ENCODE data around the gene NR3C1. TPM values are rescaled to one million over a fixed set of nuclear protein-coding genes. Genes with fewer than 3 reads are reported as not detected.

The NR3C1 gene
- total RNA-seq, 1 experiment from 2014 or later = 31.4 TPM

- Histone ChIP-seq H3K18ac (ENCODE audit: insufficient read length, low read depth, low read length) (no peak overlapping the region), H3K27me3 (ENCODE audit: insufficient read depth, low read length) (no peaks in the 10 kb centered on the region), H2BK20ac (ENCODE audit: low read depth, low read length, poor library complexity, severe bottlenecking) (no peak overlapping the region), H3T11ph (ENCODE audit: low read length) (no peak overlapping the region), H3K79me2 (ENCODE audit: insufficient read depth, low read length) (no peaks in the 10 kb centered on the region), H3K23ac (ENCODE audit: insufficient read length, low read depth, low read length) (no peak overlapping the region), H2AFZ (ENCODE audit: low read length) (no peak overlapping the region), H3K56ac (ENCODE audit: insufficient read length, low read depth, low read length) (no peak overlapping the region), H4K20me1 (ENCODE audit: control insufficient read depth, insufficient read depth, insufficient read length) (no peaks in the 10 kb centered on the region), H3K23me2 (ENCODE audit: insufficient read length, low read depth, low read length, poor library complexity, severe bottlenecking) (no peaks in the 10 kb centered on the region), H3K4me1 (ENCODE audit: insufficient read depth, low read length) (no peaks in the 10 kb centered on the region), H3K9me3 (ENCODE audit: control insufficient read depth, low read depth, low read length) (no peaks in the 10 kb centered on the region), H2AK5ac (ENCODE audit: insufficient read length, low read length) (no peak overlapping the region), H4K5ac (ENCODE audit: insufficient read length, low read depth, low read length) (no peak overlapping the region), H3K27ac (ENCODE audit: insufficient read length, low read depth, low read length) (no peak overlapping the region), H3K79me1 (ENCODE audit: insufficient read depth, low read depth, low read length, poor library complexity, severe bottlenecking) (no peaks in the 10 kb centered on the region), H3K14ac (ENCODE audit: insufficient read depth, low read length) (no peak overlapping the region), H3K4ac (ENCODE audit: low read depth, low read length) (no peak overlapping the region), H2BK12ac (ENCODE audit: insufficient read length, low read depth, low read length) (no peak overlapping the region), H2BK120ac (ENCODE audit: low read depth, low read length, poor library complexity, severe bottlenecking) (no peak overlapping the region), H3K4me2 (ENCODE audit: insufficient read depth, insufficient read length, low read length) (no peak overlapping the region), H2BK15ac (ENCODE audit: low read depth, low read length) (no peak overlapping the region), H4K8ac (replicated peaks; ENCODE audit: insufficient read length, low read depth, low read length) (no peak overlapping the region), H4K91ac (ENCODE audit: insufficient read length, low read depth, low read length) (no peak overlapping the region), H2BK5ac (ENCODE audit: insufficient read length, low read length) (no peak overlapping the region), H3K9ac (ENCODE audit: extremely low read depth, insufficient read length, low read length) (no peak overlapping the region)
- H3K27me3 Mint-ChIP-seq (ENCODE audit: low read depth) = no peaks in the 10 kb centered on the region
- peaks cover 0 to 4% (median 1%) of the 10 kb centered on the region in 3 experiments; a peak in 3 of 7 replicates for H3K36me3 Mint-ChIP-seq (ENCODE audit: insufficient read depth in 1 of 3, low read depth in 3 of 3)
- H3K4me3 Mint-ChIP-seq = no peak overlapping the region
- DNase-seq = no peak
- H3K4me1 Mint-ChIP-seq = peaks cover 4 to 6% of the 10 kb centered on the region in 2 experiments
- no peak overlapping the region for H3K27ac Mint-ChIP-seq
- H3K9me3 Mint-ChIP-seq = no peaks in the 10 kb centered on the region
- TF ChIP-seq CTCF (conservative IDR thresholded peaks at IDR 0.05) = no peak
These were observed 54.3 kb downstream of the NR3C1 start for GRCh38 chr5:143349177-143349576.

Data from H9 (cell line).